Stimulated activated CD4-positive, alpha-beta T cell treated with anti-CD3 and anti-CD28 coated beads, Interleukin-1b, Interleukin-23, amount 100 ng/mL, for 48 hours (primary cell): ENCODE measurements around the gene ADISSP.

Source experiments
- DNase-seq: peaks from one replicate; pipeline ENCODE4 v3.0.0-alpha.2; 2020

The ADISSP gene

DNA sequence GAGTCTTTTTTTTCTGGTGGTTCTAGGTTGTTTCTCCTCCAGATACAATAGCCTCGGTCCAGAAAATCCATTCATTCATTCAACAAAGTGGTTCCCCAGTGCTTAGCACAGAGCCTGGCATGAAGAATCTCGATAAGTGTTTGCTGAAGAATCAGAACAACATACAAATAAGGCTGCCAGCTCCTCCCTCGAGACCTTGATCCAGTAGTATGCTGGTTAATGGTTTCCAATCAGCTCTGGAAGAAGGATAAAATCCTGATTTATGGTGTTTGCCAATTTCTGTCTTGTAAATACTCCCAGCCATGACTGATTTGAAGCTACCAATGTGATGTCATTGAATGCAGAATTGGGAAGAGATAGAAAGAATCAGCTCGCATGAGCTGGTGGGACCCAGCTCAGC is 31.8 kb downstream of the ADISSP start:
- no peak for DNase-seq

DNA sequence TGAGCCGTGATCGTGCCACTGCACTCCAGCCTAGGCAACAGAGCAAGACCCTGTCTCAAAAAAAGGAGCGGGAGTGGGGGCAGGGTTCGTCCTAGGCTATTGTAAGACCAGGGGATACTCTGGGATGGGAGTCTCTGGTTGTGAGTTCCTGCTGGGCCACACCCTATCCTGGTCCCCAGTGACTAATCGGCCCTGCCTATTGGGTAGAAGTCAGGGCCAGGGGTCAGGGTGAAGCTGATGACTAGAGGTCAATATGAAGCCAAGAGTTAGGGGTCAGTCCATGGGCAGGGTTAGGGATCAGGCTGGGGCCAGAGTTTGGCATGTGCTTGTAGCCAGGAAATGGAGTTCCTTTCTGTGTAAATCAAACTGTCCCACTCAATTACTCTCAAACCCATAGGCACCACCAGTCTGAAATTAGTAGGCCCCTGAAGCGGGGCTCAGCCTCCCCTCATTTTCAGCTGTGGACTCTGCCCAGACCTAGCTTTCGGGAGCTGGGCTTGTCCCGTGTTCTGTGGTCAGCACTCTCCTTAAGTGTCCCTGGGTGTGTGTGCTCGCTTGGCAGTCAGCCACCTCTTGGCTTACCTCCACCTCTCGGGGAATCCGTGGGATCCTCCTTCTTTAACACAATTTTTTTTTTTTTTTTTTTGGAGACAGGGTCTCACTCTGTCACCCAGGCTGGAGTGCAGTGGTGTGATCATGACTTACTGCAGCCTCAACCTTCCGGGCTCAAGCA is 33.3 kb downstream of the ADISSP start:
- DNase-seq: no peak

DNA sequence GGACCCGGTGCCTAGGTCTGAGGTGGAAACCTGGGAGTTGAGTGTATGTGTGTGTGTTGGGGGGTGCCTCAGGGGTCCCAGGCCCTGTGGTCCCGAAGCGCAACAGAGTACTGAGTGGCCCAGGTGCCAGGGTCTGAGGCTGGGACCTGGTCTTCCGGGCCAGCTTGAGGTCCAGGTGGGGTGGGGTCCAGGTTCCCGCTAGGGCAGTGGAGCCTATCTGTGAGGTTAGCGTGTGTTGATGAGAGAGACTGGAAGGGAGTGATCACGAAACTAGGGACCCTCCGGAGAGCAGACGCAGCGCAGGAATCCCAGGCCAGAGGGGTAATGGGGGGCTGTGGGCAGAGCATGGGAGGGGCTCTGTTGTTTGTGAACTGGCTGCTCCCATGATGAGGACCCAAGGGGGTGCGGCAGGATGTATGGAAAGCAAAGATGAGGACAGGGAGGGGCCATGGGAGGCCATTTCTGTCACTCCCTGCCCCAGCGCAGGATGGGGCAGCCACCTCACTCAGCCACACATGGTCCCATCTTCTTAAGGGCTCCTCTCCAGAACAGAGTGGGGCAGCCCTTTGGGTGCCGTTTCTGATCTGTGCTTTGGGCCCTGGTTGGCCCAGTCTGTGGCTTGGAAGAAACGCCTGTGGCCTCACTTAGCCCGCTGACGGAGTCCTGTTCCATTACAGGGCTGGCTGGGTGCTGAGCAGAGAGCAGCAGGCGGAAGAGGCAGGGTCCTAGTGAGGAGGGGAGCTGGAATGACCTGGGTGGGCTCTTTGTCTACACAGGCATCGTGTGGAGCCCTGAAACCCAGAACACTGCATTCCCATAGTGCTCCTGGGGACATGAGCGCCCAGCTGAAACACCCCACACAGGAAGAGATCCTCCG is 34.2 kb downstream of the ADISSP start:
- no peak for DNase-seq

GRCh38 chr20:3732327-3733118 is 35.0 kb downstream of the ADISSP start, which contains the start of gene HSPA12B:
HSPA12B (plus strand) TSS chr20:3732685; CDS start chr20:3738675, 5,990 bp downstream.
- no peak for DNase-seq

- DNase-seq: no peak
Observed at GRCh38 chr20:3731944-3732326, 35.6 kb downstream of the ADISSP start.

GRCh38 chr20:3730803-3731672 is 36.5 kb downstream of the ADISSP start:
- DNase-seq: no peak

- no peak for DNase-seq
Observed at GRCh38 chr20:3729811-3730540, 37.6 kb downstream of the ADISSP start.

DNA sequence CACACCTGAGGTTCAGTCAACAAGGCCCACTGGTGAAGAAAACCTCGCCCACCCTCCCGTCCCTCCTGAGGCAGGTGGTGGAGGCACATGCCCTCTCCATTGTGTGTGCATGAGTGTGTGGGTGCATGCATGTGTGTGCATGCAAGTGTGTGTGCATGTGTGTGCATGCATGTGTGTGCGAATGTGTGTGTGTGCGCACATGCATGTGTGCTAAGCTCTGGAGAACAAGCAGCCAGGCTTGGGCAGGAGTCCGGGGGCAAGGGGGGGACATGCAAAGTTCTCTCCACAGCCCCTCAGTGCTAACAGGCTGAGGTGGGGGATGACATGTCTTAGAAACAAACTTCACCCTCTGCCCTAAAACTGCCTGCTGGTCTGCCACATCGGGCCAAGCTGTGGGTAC is 38.2 kb downstream of the ADISSP start:
- DNase-seq: no peak

- no peak for DNase-seq
Observed at GRCh38 chr20:3728876-3729275, 38.7 kb downstream of the ADISSP start.

DNA sequence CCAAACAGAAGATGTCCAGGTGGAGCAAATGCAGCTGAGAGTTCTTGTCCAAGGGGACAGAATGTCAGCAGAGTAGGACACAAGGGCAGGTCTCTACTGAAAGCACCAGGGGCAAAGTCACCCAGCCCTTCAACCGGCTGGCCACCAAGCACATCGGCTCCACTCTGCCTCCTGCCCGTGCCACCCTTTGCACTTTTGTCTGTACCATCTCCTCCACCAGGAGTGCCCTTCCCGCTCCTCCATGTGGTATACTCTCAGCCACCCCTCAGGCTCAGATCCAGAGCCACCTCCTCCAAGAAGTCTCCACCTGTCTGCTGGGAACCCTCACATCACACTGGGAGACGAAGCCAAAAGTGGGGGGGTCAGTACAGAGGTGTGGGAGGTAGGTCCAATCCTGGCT is 39.2 kb downstream of the ADISSP start:
- no peak for DNase-seq

- no peak for DNase-seq
Observed at GRCh38 chr20:3727401-3728021, 40.0 kb downstream of the ADISSP start.

- DNase-seq: no peak
Observed at GRCh38 chr20:3724356-3724755, 43.2 kb downstream of the ADISSP start.

DNA sequence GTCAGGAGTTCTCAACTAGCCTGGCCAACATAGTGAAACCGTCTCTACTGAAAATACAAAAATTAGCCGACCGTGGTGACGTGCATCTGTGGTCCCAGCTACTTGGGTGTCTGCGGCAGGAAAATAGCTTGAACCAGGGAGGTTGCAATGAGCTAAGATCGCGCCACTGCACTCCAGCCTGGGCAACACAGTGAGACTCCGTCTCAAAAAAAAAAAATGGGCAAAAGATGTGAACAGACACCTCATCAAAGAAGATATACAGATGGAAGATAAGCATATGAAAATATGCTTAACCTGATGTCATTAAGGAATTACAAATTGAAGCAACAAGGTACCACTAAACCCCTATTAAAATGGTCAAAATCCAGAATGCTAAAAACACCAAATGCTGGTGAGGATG is 44.3 kb downstream of the ADISSP start:
- no peak for DNase-seq

GRCh38 chr20:3721912-3722311 is 45.6 kb downstream of the ADISSP start:
- no peak for DNase-seq

DNA sequence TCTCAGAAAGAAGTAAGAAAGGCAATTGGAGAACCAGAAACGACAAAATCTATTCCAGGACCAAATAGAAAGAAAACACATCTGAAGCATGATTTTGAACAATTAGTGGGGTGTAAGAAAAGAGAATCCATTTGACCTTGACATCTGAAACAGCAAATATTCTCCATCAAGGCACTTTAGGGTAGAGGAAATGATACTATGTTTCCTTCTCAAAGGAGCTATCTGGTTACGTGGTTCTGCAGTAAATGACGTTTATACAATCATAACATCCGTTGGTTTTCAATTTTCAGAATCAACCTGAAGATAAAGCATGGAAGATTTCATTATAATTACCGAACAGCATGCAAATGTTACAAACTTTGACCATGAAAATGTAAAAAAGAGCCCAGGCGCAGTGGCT is 46.9 kb downstream of the ADISSP start:
- no peak for DNase-seq

GRCh38 chr20:3720068-3720467 is 47.5 kb downstream of the ADISSP start:
- DNase-seq: no peak

DNA sequence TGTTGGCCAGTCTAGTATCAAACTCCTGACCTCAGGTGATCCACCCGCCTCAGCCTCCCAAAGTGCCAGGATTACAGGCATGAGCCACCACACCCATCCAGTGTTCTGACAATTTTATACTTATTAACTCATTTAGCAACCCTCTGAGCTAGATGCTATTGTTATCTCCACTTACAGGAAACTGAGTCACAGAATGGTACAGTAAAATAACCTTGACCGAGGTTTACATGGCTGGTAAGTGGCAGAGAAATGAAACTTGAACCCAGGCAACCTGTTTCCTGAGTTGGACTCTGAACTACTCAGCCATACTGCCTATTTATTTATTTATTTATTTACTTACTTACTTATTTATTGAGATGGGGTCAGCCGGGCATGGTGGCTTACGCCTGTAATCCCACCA is 48.5 kb downstream of the ADISSP start:
- no peak for DNase-seq

- peak; percentile 36 for DNase-seq
Observed at GRCh38 chr20:3716195-3716834, 51.2 kb downstream of the ADISSP start.

DNA sequence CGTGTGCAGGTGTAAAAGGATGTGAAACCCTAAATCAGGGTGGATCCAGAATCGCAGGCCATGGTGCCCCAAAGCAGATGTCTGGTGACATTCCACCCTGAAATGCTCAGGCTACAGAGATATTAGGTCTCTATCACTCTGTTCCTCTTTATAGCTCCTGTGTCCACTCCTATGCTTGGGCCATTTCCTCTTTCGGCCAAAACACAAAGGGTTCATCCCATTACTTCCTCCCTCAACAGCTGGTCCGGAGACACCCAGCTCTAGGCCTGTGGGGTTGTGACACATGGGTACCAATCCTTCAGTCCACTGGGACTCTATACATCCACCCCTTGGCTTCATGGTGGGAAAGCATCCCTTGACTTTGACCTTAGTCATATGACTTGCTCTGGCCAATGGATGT is 53.5 kb downstream of the ADISSP start:
- DNase-seq: no peak

DNA sequence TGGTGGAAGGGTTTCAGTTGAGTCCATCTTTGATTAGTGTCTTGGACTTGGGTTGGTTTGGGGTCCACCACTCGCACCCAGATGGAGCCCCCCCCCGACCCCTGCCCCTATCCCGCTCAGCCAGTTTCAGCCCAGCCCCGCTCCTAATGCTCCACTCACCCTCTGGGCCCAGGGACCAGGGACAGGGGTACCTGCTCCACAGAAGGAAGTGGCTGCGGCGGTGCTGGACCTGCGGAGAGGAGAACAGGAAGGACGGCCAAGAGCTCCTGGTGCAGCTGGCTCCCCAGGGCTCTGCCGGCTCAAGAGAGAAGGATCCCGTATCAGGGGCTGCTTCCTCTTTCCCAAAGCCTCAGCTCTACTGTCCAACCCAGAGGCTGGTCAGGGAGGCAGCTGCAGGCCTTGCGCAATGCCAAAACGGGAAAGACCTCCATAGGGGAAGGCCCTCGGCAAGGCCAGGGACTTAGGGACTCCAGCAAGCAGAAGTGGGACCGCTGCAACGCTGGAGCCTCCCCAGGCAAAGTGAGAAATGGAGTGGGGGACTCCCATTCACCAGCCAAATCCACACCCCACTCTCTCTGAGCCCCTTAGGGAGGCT is 55.2 kb downstream of the ADISSP start, which contains the start of gene SIGLEC1:
Gene SIGLEC1, minus strand, starts transcription at position 322 of the 595 bp plus-strand sequence. CDS start 5,472 bp downstream, outside the sequence.
- DNase-seq: no peak
